HG03135 (cell line): ENCODE data around the gene SMAD6.

ENCODE experiments used
- ATAC-seq: cut with Tn5 transposase; IDR thresholded peaks from one replicate; pipeline ENCODE4 v1.9.1; 2021; ENCODE audit warnings: mild to moderate bottlenecking, moderate library complexity; ENCODE audit not compliant: unreplicated experiment

The SMAD6 gene

GRCh38 chr15:66702787-66703539 lies 927 bp downstream of the SMAD6 start:
- no peak for ATAC-seq

- ATAC-seq: no peak
These were observed 1.5 kb downstream of the SMAD6 start for GRCh38 chr15:66703540-66703941.

- no peak for ATAC-seq
These were observed 2.2 kb downstream of the SMAD6 start for GRCh38 chr15:66704019-66704802.

- ATAC-seq: no peak
These were observed 2.7 kb downstream of the SMAD6 start for GRCh38 chr15:66704803-66705153.

- ATAC-seq: no peak
These were observed 3.5 kb downstream of the SMAD6 start for GRCh38 chr15:66705277-66706146.

- ATAC-seq: no peak
These were observed 4.2 kb downstream of the SMAD6 start for GRCh38 chr15:66706225-66706732.

GRCh38 chr15:66706840-66707239 lies 4.8 kb downstream of the SMAD6 start:
- no peak for ATAC-seq

- no peak for ATAC-seq
These were observed 5.5 kb downstream of the SMAD6 start for GRCh38 chr15:66707310-66708082.

- no peak for ATAC-seq
These were observed 6.4 kb downstream of the SMAD6 start for GRCh38 chr15:66708389-66708788.

GRCh38 chr15:66709884-66710283 lies 7.8 kb downstream of the SMAD6 start:
- no peak for ATAC-seq

GRCh38 chr15:66711260-66711659 lies 9.2 kb downstream of the SMAD6 start:
- ATAC-seq: no peak

GRCh38 chr15:66711862-66712261 lies 9.8 kb downstream of the SMAD6 start:
- ATAC-seq: no peak

- ATAC-seq: no peak
These were observed 11.9 kb downstream of the SMAD6 start for GRCh38 chr15:66713843-66714508.

GRCh38 chr15:66714543-66714981 lies 12.5 kb downstream of the SMAD6 start:
- no peak for ATAC-seq

GRCh38 chr15:66715181-66715624 lies 13.2 kb downstream of the SMAD6 start:
- ATAC-seq: no peak

GRCh38 chr15:66715720-66716655 lies 14.0 kb downstream of the SMAD6 start:
- no peak for ATAC-seq

GRCh38 chr15:66716656-66717020 lies 14.6 kb downstream of the SMAD6 start:
- ATAC-seq: no peak

GRCh38 chr15:66718220-66718988 lies 16.4 kb downstream of the SMAD6 start:
- ATAC-seq: no peak
